Neuronal stem cell (in vitro differentiated cells): ENCODE data around the gene MYO1B.
A peak's percentile ranks its signal among the peaks of the same experiment; 100 is the strongest.

Experiments
- DNase-seq: peaks from one replicate; pipeline ENCODE4 v3.0.0-alpha.2; 2013; ENCODE audit warnings: low spot score
- H2AFZ ChIP-seq: one replicate; pipeline ENCODE4 v1.6.1; 2013; ENCODE audit warnings: mild to moderate bottlenecking, low read length, inconsistent platforms
- H2AK5ac ChIP-seq: 2 replicates; pipeline ENCODE4 v1.6.1; 2013; ENCODE audit warnings: low read depth, mild to moderate bottlenecking, inconsistent platforms, low read length, moderate library complexity, mixed read lengths
- H2BK120ac ChIP-seq: 2 replicates; pipeline ENCODE4 v1.6.1; 2013; ENCODE audit warnings: low read depth, mild to moderate bottlenecking, inconsistent platforms, low read length, moderate library complexity, mixed read lengths
- H2BK12ac ChIP-seq: one replicate; pipeline ENCODE4 v1.6.1; 2013; ENCODE audit warnings: low read length, inconsistent platforms
- H2BK15ac ChIP-seq: 2 replicates; pipeline ENCODE4 v1.6.1; 2013; ENCODE audit warnings: mild to moderate bottlenecking, low read length, inconsistent platforms, mixed read lengths
- H2BK5ac ChIP-seq: one replicate; pipeline ENCODE4 v1.6.1; 2013; ENCODE audit warnings: inconsistent platforms, mild to moderate bottlenecking, low read length, moderate library complexity
- H3K14ac ChIP-seq: one replicate; pipeline ENCODE4 v1.6.1; 2013; ENCODE audit warnings: low read length, inconsistent platforms
- H3K18ac ChIP-seq: 2 replicates; pipeline ENCODE4 v1.6.1; 2013; ENCODE audit warnings: low read length, inconsistent platforms
- H3K23ac ChIP-seq: 2 replicates; pipeline ENCODE4 v1.6.1; 2013; ENCODE audit warnings: low read depth, mild to moderate bottlenecking, mixed read lengths, low read length, inconsistent platforms; ENCODE audit not compliant: poor library complexity
- H3K27ac ChIP-seq: replicated peaks from 3 replicates; pipeline ENCODE4 v1.5.1; 2013; ENCODE audit warnings: low read length, inconsistent platforms
- H3K27me3 ChIP-seq, 3 experiments: 2 replicates each; pipeline ENCODE4 v1.6.1; 2013; ENCODE audit warnings: low read length in 3 of 3, mild to moderate bottlenecking in 2 of 3, inconsistent platforms in 1 of 3, low read depth in 1 of 3, mixed read lengths in 1 of 3, moderate library complexity in 1 of 3; ENCODE audit not compliant: control insufficient read depth in 3 of 3, insufficient read depth in 3 of 3
- H3K36me3 ChIP-seq, 2 donors: replicated peaks in 1 of 2; 2 replicates each; pipeline ENCODE4 v1.6.1; 2013; ENCODE audit warnings: low read length in 2 of 2; ENCODE audit not compliant: control insufficient read depth in 2 of 2, insufficient read depth in 2 of 2
- H3K4ac ChIP-seq: 2 replicates; pipeline ENCODE4 v1.6.1; 2013; ENCODE audit warnings: inconsistent platforms, mild to moderate bottlenecking, low read length, moderate library complexity
- H3K4me1 ChIP-seq, 2 donors: 1 replicate in 1 of 2; 2 replicates in 1 of 2; pipeline ENCODE4 v1.6.1; 2013; ENCODE audit warnings: low read length in 2 of 2, low read depth in 1 of 2; ENCODE audit not compliant: control insufficient read depth in 2 of 2, insufficient read depth in 1 of 2
- H3K4me2 ChIP-seq: one replicate; pipeline ENCODE4 v1.6.1; 2013; ENCODE audit warnings: mild to moderate bottlenecking, low read length, inconsistent platforms; ENCODE audit not compliant: insufficient read depth, poor library complexity, severe bottlenecking
- H3K4me3 ChIP-seq, 2 donors: 2 replicates each; pipeline ENCODE4 v1.5.1; 2013; ENCODE audit warnings: low read length in 2 of 2, mild to moderate bottlenecking in 2 of 2, inconsistent platforms in 1 of 2, moderate library complexity in 1 of 2
- H3K79me1 ChIP-seq: one replicate; pipeline ENCODE4 v1.6.1; 2013; ENCODE audit warnings: low read depth, mild to moderate bottlenecking, inconsistent platforms, low read length, moderate library complexity
- H3K9ac ChIP-seq: one replicate; pipeline ENCODE4 v1.6.1; 2013; ENCODE audit warnings: mild to moderate bottlenecking, low read depth, low read length, inconsistent platforms; ENCODE audit not compliant: poor library complexity
- H3K9me3 ChIP-seq, 2 donors: replicated peaks in 1 of 2; 2 replicates each; pipeline versions ENCODE3 to v1.6.1; 2013; ENCODE audit warnings: low read length in 2 of 2, mild to moderate bottlenecking in 2 of 2, inconsistent platforms in 1 of 2, low read depth in 1 of 2, mixed read lengths in 1 of 2, moderate library complexity in 1 of 2; ENCODE audit not compliant: control insufficient read depth in 2 of 2, insufficient read depth in 1 of 2
- H4K8ac ChIP-seq: one replicate; pipeline ENCODE4 v1.6.1; 2013; ENCODE audit warnings: low read depth, mild to moderate bottlenecking, inconsistent platforms, low read length, moderate library complexity
- H4K91ac ChIP-seq: one replicate; pipeline ENCODE4 v1.6.1; 2013; ENCODE audit warnings: low read length, low read depth, mild to moderate bottlenecking, inconsistent platforms; ENCODE audit not compliant: poor library complexity
- WGBS, 2 donors: extraction: QIAGEN DNeasy Blood & Tissue Kit; methylation state at CpG; one replicate each; pipeline ENCODE4 v1.1.7; 2013; ENCODE audit warnings: missing lambda C conversion rate in 2 of 2, mixed read lengths in 1 of 2; ENCODE audit not compliant: insufficient read length in 2 of 2, insufficient replicate concordance in 1 of 2; ENCODE audit errors: extremely low coverage in 2 of 2; 5-methylcytosine and 5-hydroxymethylcytosine counted together

MYO1B gene

DNA sequence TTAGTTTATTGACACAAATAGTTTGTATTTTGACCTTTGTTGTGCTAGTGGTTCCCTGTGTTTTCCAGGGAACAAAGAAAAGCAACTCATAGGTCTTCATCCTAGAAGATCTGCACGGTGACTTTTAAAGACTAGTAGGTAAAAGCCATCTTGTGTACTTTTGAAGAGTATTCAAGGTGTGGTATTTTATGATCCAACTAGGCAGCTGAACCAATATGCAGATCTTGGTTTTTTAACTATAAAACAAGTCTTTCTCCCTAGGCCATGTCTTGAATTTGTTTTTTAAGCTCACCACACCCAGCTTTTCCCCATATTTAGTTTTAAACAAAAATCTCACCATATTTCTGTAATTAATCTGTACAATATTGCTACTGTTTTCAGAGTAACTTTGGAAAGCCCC is 30.0 kb upstream of the MYO1B start:
- H3K4me3 ChIP-seq, result no peak overlapping the region
- no peak overlapping the region for H2BK5ac ChIP-seq
- H3K9me3 ChIP-seq, result no peaks in the 10 kb centered on the region
- no peak overlapping the region for H3K4me2 ChIP-seq
- H3K27ac ChIP-seq, result no peak overlapping the region
- no peak overlapping the region for H3K9ac ChIP-seq
- H4K8ac ChIP-seq, result no peak overlapping the region
- no peak overlapping the region for H3K14ac ChIP-seq
- H2BK120ac ChIP-seq, result no peak overlapping the region
- DNase-seq, result no peak
- H3K23ac ChIP-seq, result no peak overlapping the region
- no peak overlapping the region for H4K91ac ChIP-seq
- H2AFZ ChIP-seq, result no peak overlapping the region
- H3K18ac ChIP-seq, result no peak overlapping the region
- no peaks in the 10 kb centered on the region for H3K4me1 ChIP-seq
- H2AK5ac ChIP-seq, result no peak overlapping the region
- H3K36me3 ChIP-seq, result no peaks in the 10 kb centered on the region
- no peak overlapping the region for H2BK12ac ChIP-seq
- no peak overlapping the region for H3K4ac ChIP-seq
- H3K27me3 ChIP-seq, result no peaks in the 10 kb centered on the region
- WGBS, 2 donors, result no CpG with 5 or more reads among the region's 1 CpG
- H3K79me1 ChIP-seq, result no peaks in the 10 kb centered on the region
- H2BK15ac ChIP-seq, result no peak overlapping the region

DNA sequence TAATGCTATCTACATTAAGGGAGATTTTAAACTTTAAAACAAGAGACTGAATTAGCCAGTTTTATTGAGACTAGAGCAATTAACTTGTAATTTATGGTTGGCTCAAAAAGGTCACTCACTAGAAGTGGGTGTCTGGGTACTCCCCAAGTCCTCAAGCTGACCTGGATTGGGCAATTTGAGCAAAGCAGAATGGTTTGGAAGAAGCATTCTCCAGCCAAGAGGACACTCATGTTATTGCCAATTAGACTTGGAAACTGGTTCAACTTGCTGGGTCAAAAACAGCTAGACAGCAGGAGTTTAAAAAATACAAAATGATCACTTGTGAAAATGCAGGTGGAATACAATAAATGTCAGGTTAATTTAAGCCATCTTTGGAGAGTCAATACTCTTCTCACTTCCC is 29.5 kb upstream of the MYO1B start:
- DNase-seq, result no peak
- no peak overlapping the region for H4K8ac ChIP-seq
- H3K23ac ChIP-seq, result no peak overlapping the region
- H4K91ac ChIP-seq, result no peak overlapping the region
- H2AFZ ChIP-seq, result no peak overlapping the region
- no peak overlapping the region for H2AK5ac ChIP-seq
- H3K27me3 ChIP-seq, result no peaks in the 10 kb centered on the region
- H2BK12ac ChIP-seq, result no peak overlapping the region
- H3K18ac ChIP-seq, result no peak overlapping the region
- H3K4ac ChIP-seq, result no peak overlapping the region
- H3K27ac ChIP-seq, result no peak overlapping the region
- H2BK15ac ChIP-seq, result no peak overlapping the region
- H3K9ac ChIP-seq, result no peak overlapping the region
- no peak overlapping the region for H3K14ac ChIP-seq
- no peaks in the 10 kb centered on the region for H3K36me3 ChIP-seq
- H2BK5ac ChIP-seq, result no peak overlapping the region
- H3K4me1 ChIP-seq, result no peaks in the 10 kb centered on the region
- no peak overlapping the region for H3K4me3 ChIP-seq
- no peaks in the 10 kb centered on the region for H3K79me1 ChIP-seq
- H3K4me2 ChIP-seq, result no peak overlapping the region
- H2BK120ac ChIP-seq, result no peak overlapping the region
- H3K9me3 ChIP-seq, result no peaks in the 10 kb centered on the region

DNA sequence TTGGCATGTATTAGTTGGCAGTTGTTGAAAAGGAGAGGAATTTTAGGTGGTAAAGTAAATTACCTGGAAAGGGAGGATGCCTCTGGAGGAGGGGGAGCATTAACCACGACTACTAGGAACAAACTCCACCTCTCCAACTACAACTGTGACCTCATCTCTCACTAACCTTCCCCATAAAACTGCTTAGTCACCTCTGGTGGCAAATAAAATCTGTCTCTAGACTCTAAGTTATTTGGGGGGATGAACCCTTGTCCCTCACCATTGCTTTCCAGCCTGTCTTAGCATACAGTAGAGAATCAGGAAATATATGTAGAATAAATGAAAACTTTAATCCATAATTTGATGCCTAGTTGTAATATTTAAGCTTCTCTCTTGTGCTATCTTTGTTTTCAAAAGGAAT is 27.6 kb upstream of the MYO1B start:
- no peak overlapping the region for H3K14ac ChIP-seq
- no peaks in the 10 kb centered on the region for H3K36me3 ChIP-seq
- H2BK5ac ChIP-seq, result no peak overlapping the region
- no peaks in the 10 kb centered on the region for H3K9me3 ChIP-seq
- no peak overlapping the region for H3K9ac ChIP-seq
- H4K91ac ChIP-seq, result no peak overlapping the region
- H3K4me1 ChIP-seq, result no peaks in the 10 kb centered on the region
- H2AFZ ChIP-seq, result no peak overlapping the region
- no peaks in the 10 kb centered on the region for H3K79me1 ChIP-seq
- no peak overlapping the region for H3K23ac ChIP-seq
- no peak for DNase-seq
- no CpG with 5 or more reads among the region's 1 CpG for WGBS, 2 donors
- no peak overlapping the region for H2BK120ac ChIP-seq
- no peak overlapping the region for H3K27ac ChIP-seq
- no peak overlapping the region for H4K8ac ChIP-seq
- H3K4me2 ChIP-seq, result no peak overlapping the region
- no peak overlapping the region for H2AK5ac ChIP-seq
- H3K18ac ChIP-seq, result no peak overlapping the region
- no peak overlapping the region for H2BK15ac ChIP-seq
- H2BK12ac ChIP-seq, result no peak overlapping the region
- no peak overlapping the region for H3K4ac ChIP-seq
- H3K4me3 ChIP-seq, result no peak overlapping the region
- H3K27me3 ChIP-seq, result no peaks in the 10 kb centered on the region

DNA sequence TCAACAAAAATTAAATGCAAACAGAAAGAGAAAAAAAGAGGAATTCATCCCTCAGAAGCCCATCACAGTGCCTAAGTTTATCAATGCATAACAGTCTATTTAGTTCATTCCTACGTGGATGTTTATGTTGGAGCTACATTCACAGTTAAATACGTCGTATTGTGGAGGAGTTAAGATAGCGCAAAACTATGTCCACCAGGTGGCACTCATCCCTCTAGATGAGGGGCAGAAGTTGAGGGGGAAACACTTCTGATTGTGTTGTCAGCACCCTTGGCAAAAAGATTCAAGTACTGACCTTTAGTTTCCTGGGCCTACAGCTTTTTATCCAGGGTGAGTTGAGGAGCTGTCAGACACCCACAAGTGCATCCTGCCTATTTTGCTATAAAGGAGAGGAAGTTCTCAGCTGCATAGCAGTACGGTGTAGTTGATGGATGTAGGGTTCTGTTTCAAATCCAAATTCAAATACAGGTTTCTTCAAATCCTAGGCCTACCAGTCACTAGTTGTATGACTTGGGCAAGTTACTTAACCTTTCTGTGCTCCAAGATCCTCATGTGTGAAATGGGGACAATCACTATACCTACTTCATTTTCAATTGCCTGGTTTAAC is 26.8 kb upstream of the MYO1B start:
- WGBS, 2 donors, result no CpG with 5 or more reads among the region's 5 CpGs
- no peak overlapping the region for H3K23ac ChIP-seq
- H2BK12ac ChIP-seq, result no peak overlapping the region
- H3K4ac ChIP-seq, result no peak overlapping the region
- no peak overlapping the region for H4K8ac ChIP-seq
- no peak overlapping the region for H2AFZ ChIP-seq
- no peak overlapping the region for H3K9ac ChIP-seq
- H2BK5ac ChIP-seq, result no peak overlapping the region
- H2AK5ac ChIP-seq, result no peak overlapping the region
- H3K14ac ChIP-seq, result no peak overlapping the region
- H4K91ac ChIP-seq, result no peak overlapping the region
- H3K27ac ChIP-seq, result no peak overlapping the region
- no peaks in the 10 kb centered on the region for H3K9me3 ChIP-seq
- no peak overlapping the region for H3K18ac ChIP-seq
- H3K4me2 ChIP-seq, result no peak overlapping the region
- H3K4me3 ChIP-seq, result no peak overlapping the region
- peak; percentile 71 for DNase-seq
- H3K4me1 ChIP-seq, result no peaks in the 10 kb centered on the region
- no peaks in the 10 kb centered on the region for H3K36me3 ChIP-seq
- H3K79me1 ChIP-seq, result no peaks in the 10 kb centered on the region
- H2BK15ac ChIP-seq, result no peak overlapping the region
- no peaks in the 10 kb centered on the region for H3K27me3 ChIP-seq
- no peak overlapping the region for H2BK120ac ChIP-seq
